Heart left ventricle (tissue), 16 donors: ENCODE measurements around the gene CEACAM5. TPM values are rescaled to one million over a fixed set of nuclear protein-coding genes. Genes with fewer than 3 reads are reported as not detected.

Source experiments
- ATAC-seq, 4 donors: fragments of 200-7000 bp; cut with Tn5 transposase; one replicate each; pipeline ENCODE4 v1.9.1; 2020 to 2022; ENCODE audit warnings: moderate library complexity in 4 of 4, mild to moderate bottlenecking in 3 of 4, moderate number of reproducible peaks in 1 of 4
- DNase-seq, 5 donors: peaks; one replicate each; pipeline ENCODE4 v3.0.0-alpha.2; 2020
- H3K27ac ChIP-seq, 12 donors: fragments of 200-600 bp; sonication (generic) in 4 of 12; one replicate each; pipeline versions ENCODE4 v1.5.0 to v1.8.0; 2016 to 2022; ENCODE audit warnings: mild to moderate bottlenecking in 2 of 12
- H3K27me3 ChIP-seq, 9 donors: fragments of 200-600 bp; sonication (generic) in 2 of 9; one replicate each; pipeline versions ENCODE4 v1.5.1 to v1.8.0; 2016 to 2022; ENCODE audit warnings: mild to moderate bottlenecking in 3 of 9
- H3K36me3 ChIP-seq, 9 donors: fragments of 200-600 bp; sonication (generic) in 2 of 9; one replicate each; pipeline versions ENCODE4 v1.5.0 to v1.8.0; 2018 to 2022; ENCODE audit warnings: mild to moderate bottlenecking in 2 of 9
- H3K4me1 ChIP-seq, 12 donors: fragments of 200-600 bp; sonication (generic) in 4 of 12; one replicate each; pipeline versions ENCODE4 v1.5.0 to v1.8.0; 2016 to 2022; ENCODE audit warnings: mild to moderate bottlenecking in 3 of 12
- H3K4me3 ChIP-seq, 12 donors: fragments of 200-600 bp; sonication (generic) in 4 of 12; one replicate each; pipeline versions ENCODE4 v1.5.0 to v1.8.0; 2017 to 2022; ENCODE audit warnings: mild to moderate bottlenecking in 9 of 12, moderate library complexity in 4 of 12
- H3K9me3 ChIP-seq, 12 donors: fragments of 200-600 bp; sonication (generic) in 4 of 12; one replicate each; pipeline versions ENCODE4 v1.5.0 to v1.8.0; 2016 to 2022; ENCODE audit warnings: mild to moderate bottlenecking in 1 of 12
- CTCF ChIP-seq, 12 donors: fragments of 200-600 bp; sonication (generic) in 4 of 12; IDR thresholded peaks; one replicate each; pipeline versions ENCODE4 v1.5.0 to v1.8.0; 2018 to 2022; ENCODE audit warnings: antibody characterized with exemption in 12 of 12, mild to moderate bottlenecking in 5 of 12
- POLR2A ChIP-seq, 2 donors: fragments of 450-650 bp; IDR thresholded peaks; one replicate each; pipeline ENCODE4 v1.6.1; 2017; ENCODE audit warnings: antibody characterized with exemption in 2 of 2, mild to moderate bottlenecking in 2 of 2, moderate library complexity in 2 of 2
- WGBS, 4 donors: extraction: QIAGEN DNeasy Blood & Tissue Kit in 2 of 4; methylation state at CpG; one replicate each; pipeline versions ENCODE4 v1.1.5 to v1.1.7; 2013 to 2018; 5-methylcytosine and 5-hydroxymethylcytosine counted together
- intact Hi-C, 10 donors: fragments of 100-400 bp; cut with DNase I; formaldehyde crosslinking; loops; one replicate each; pipeline versions ENCODE4 v1.11.1 to v1.14.2; 2022
- polyA plus RNA-seq, 2 donors: library from polyadenylated mRNA; stranded (reverse); fragments of 200-250 nt; gene quantifications; one replicate each; pipeline ENCODE4 v1.2.3, GENCODE V29; 2013
- total RNA-seq, 9 donors: library from RNA; depleted of rRNA in 2 of 9; stranded (reverse); fragments of >200 nt in 2 of 9; fragmentation: NEBNext Ultra II Directional in 3 of 9; extraction: Animal tissue kit (Norgen Biotek cat#: 25700) in 3 of 9; gene quantifications; one replicate each; pipeline versions ENCODE4 v1.1.0 to v1.2.4, GENCODE V29; 2016 to 2023
- donor health status: ischemic (EF 13 %, LVEDD 7.1; RV severe dilation, severe dysfunction).
- donor health status: healthy with polysubstance abuse.
- donor health status: DM: no; HTN: yes; CAD: no.
- donor health status: DM: no; HTN: no; CAD: no.
- donor health status: ischemic (EF 25% LVEDD 6.9; RV normal size, moderate dysfunction).
- donor health status: ischemic (EF 25% LVEDD 5.7; RV mildly dilated, moderate dysfunction).
- donor health status: healthy.
- donor health status: DM: yes; HTN: yes; CAD: no.
- donor health status: ischemic (EF 35%, LVEDD 5.7; RV mildly dilated, moderate dysfunction).
- donor health status: nonischemic (EF 11% LVEDD 7.7; RV severe dilation, severe dysfunction).
- donor health status: DM: yes; HTN: yes; CAD: no.
- donor health status: PGD.
- donor health status: ischemic (EF 29% LVEDD 5.4; RV normal size, mild dysfunction).
- donor health status: nonischemic (EF 23%, LVEDD 6.1; RV moderate dilation, normal function).

The CEACAM5 gene
- total and polyA plus RNA-seq, 11 donors = 0.22 to 0.75 TPM; not detected in 9

GRCh38 chr19:41735071-41735600 lies 26.7 kb downstream of the CEACAM5 start:
- 68 to 77% (median 73%) methylated on average over 5 of the region's 5 CpGs for WGBS, 4 donors
- Histone ChIP-seq H3K4me1 (no peaks in the 10 kb centered on the region), H3K4me3 (no peak overlapping the region), H3K27ac (no peak overlapping the region), H3K9me3 (no peaks in the 10 kb centered on the region), H3K27me3 (peaks cover 0 to 44% (median 17%) of the 10 kb centered on the region in 9 donors), H3K36me3 (no peaks in the 10 kb centered on the region)
- ATAC-seq (no peak), DNase-seq (no peak)
- TF ChIP-seq POLR2A (IDR thresholded peaks at IDR 0.05) (no peak), CTCF (IDR thresholded peaks at IDR 0.05) (no peak)
- intact Hi-C loops = no loop called here

- ATAC-seq (no peak), DNase-seq (no peak)
- Histone ChIP-seq H3K27me3 (peaks cover 0 to 47% (median 12%) of the 10 kb centered on the region in 9 donors), H3K36me3 (no peaks in the 10 kb centered on the region), H3K4me1 (no peaks in the 10 kb centered on the region), H3K9me3 (no peaks in the 10 kb centered on the region), H3K27ac (no peak overlapping the region), H3K4me3 (no peak overlapping the region)
- 48 to 57% (median 50%) methylated on average over 3 of the region's 3 CpGs for WGBS, 4 donors
- TF ChIP-seq POLR2A (IDR thresholded peaks at IDR 0.05) (no peak), CTCF (IDR thresholded peaks at IDR 0.05) (no peak)
- intact Hi-C loops = no loop called here
These were observed 30.9 kb downstream of the CEACAM5 start for GRCh38 chr19:41739361-41739760.

GRCh38 chr19:41740415-41741243 lies 32.2 kb downstream of the CEACAM5 start:
- no peak overlapping the region for H3K4me3 ChIP-seq
- no peak overlapping the region for H3K27ac ChIP-seq
- no peaks in the 10 kb centered on the region for H3K36me3 ChIP-seq
- DNase-seq = no peak
- WGBS, 4 donors = 61 to 64% (median 62%) methylated on average over 5 of the region's 5 CpGs
- intact Hi-C loops = loop anchor here in 5 of 10 donors (5.0 to 10.0 kb wide), 2 partner anchors 96 to 98 kb away; no protein-coding TSS in a partner anchor
- TF ChIP-seq CTCF (IDR thresholded peaks at IDR 0.05) (no peak), POLR2A (IDR thresholded peaks at IDR 0.05) (no peak)
- H3K4me1 ChIP-seq = no peaks in the 10 kb centered on the region
- H3K9me3 ChIP-seq = no peaks in the 10 kb centered on the region
- no peak for ATAC-seq
- peaks cover 0 to 60% (median 9%) of the 10 kb centered on the region in 9 donors for H3K27me3 ChIP-seq

- H3K27ac ChIP-seq = no peak overlapping the region
- TF ChIP-seq POLR2A (IDR thresholded peaks at IDR 0.05) (no peak), CTCF (IDR thresholded peaks at IDR 0.05) (no peak)
- 71 to 79% (median 75%) methylated on average over 2 of the region's 2 CpGs for WGBS, 4 donors
- intact Hi-C loops = loop anchor here in 5 of 10 donors (5.0 to 10.0 kb wide), 2 partner anchors 96 to 99 kb away; no protein-coding TSS in a partner anchor
- no peaks in the 10 kb centered on the region for H3K4me1 ChIP-seq
- no peaks in the 10 kb centered on the region for H3K36me3 ChIP-seq
- H3K27me3 ChIP-seq = peaks cover 0 to 61% (median 13%) of the 10 kb centered on the region in 9 donors
- no peak for DNase-seq
- H3K4me3 ChIP-seq = no peak overlapping the region
- ATAC-seq = no peak
- no peaks in the 10 kb centered on the region for H3K9me3 ChIP-seq
These were observed 32.8 kb downstream of the CEACAM5 start for GRCh38 chr19:41741244-41741554.
